HepG2 (cell line): Measurements from ENCODE around the gene PSMD1. TPM values are rescaled to one million over a fixed set of nuclear protein-coding genes. Genes with fewer than 3 reads are reported as not detected.

Source experiments
- CENPT ChIP-seq: sonication (generic); formaldehyde crosslinking; IDR thresholded peaks from 2 replicates; pipeline ENCODE4 v1.8.0; 2022; ENCODE audit warnings: low read depth, mild to moderate bottlenecking, moderate library complexity, missing genetic modification reagents
- GPN1 ChIP-seq: sonication (generic); formaldehyde crosslinking; IDR thresholded peaks from 2 replicates; pipeline ENCODE4 v1.5.1; 2020; ENCODE audit warnings: missing genetic modification reagents, borderline replicate concordance
- MED13 ChIP-seq: sonication (generic); formaldehyde crosslinking; IDR thresholded peaks from 2 replicates; pipeline ENCODE4 v1.5.0; 2020; ENCODE audit warnings: missing genetic modification reagents
- MTA1 ChIP-seq: sonication (generic); formaldehyde crosslinking; IDR thresholded peaks from 2 replicates; pipeline ENCODE4 v1.4.0; 2020; ENCODE audit warnings: missing genetic modification reagents, mild to moderate bottlenecking, borderline replicate concordance
- ZBTB8A ChIP-seq: sonication (generic); formaldehyde crosslinking; IDR thresholded peaks from 2 replicates; pipeline ENCODE4 v1.4.0; 2020; ENCODE audit warnings: mild to moderate bottlenecking, low read depth, missing genetic modification reagents, borderline replicate concordance
- ZMYM2 ChIP-seq: sonication (generic); formaldehyde crosslinking; IDR thresholded peaks from 2 replicates; pipeline ENCODE4 v1.8.0; 2022; ENCODE audit warnings: mild to moderate bottlenecking, missing genetic modification reagents
- ZNF34 ChIP-seq: sonication (generic); formaldehyde crosslinking; IDR thresholded peaks from 2 replicates; pipeline ENCODE4 v1.4.0; 2020; ENCODE audit warnings: mild to moderate bottlenecking, missing genetic modification reagents, borderline replicate concordance
- ZNF354B ChIP-seq: sonication (generic); formaldehyde crosslinking; IDR thresholded peaks from 2 replicates; pipeline ENCODE4 v1.8.0; 2022; ENCODE audit warnings: mild to moderate bottlenecking, missing genetic modification reagents
- ZNF766 ChIP-seq: sonication (generic); formaldehyde crosslinking; IDR thresholded peaks from 2 replicates; pipeline ENCODE4 v1.5.0; 2020; ENCODE audit warnings: missing genetic modification reagents, borderline replicate concordance
- ZNF781 ChIP-seq: sonication (generic); formaldehyde crosslinking; IDR thresholded peaks from 2 replicates; pipeline ENCODE4 v1.5.1; 2020; ENCODE audit warnings: borderline replicate concordance, mild to moderate bottlenecking, missing genetic modification reagents; ENCODE audit errors: not compliant biosample characterization
- polyA plus RNA-seq, 8 experiments: library from polyadenylated mRNA; depleted of rRNA in 3 of 8; stranded (reverse) in 7 of 8; unstranded in 1 of 8; fragments of >200 nt; fragmentation: Illumina TruSeq in 4 of 8; extraction: Trizol in 4 of 8; gene quantifications; 2 replicates each; pipeline versions ENCODE4 v1.2.1 to v1.2.3, GENCODE V29; 2011 to 2016; ENCODE audit warnings: low read depth in 4 of 8, missing spikeins in 1 of 8, mixed read lengths in 1 of 8; ENCODE audit not compliant: insufficient read depth in 1 of 8
- total RNA-seq, 5 experiments: library from RNA; depleted of rRNA; stranded (reverse); fragments of >200 nt; fragmentation: Illumina TruSeq; extraction: Trizol; gene quantifications; 2 replicates each; pipeline ENCODE4 v1.2.3, GENCODE V29; 2016; ENCODE audit warnings: low read depth in 1 of 5
- TF ChIP-seq, protein P1 (sequence below): sonication (generic); formaldehyde crosslinking; IDR thresholded peaks from 2 replicates; pipeline ENCODE4 v1.4.0; 2020; ENCODE audit warnings: mild to moderate bottlenecking, low read depth, missing genetic modification reagents
- TF ChIP-seq, protein P2 (sequence below): sonication (generic); formaldehyde crosslinking; IDR thresholded peaks from 2 replicates; pipeline ENCODE4 v1.4.0; 2020; ENCODE audit warnings: missing genetic modification reagents, borderline replicate concordance
- TF ChIP-seq, protein P3 (sequence below): sonication (generic); formaldehyde crosslinking; IDR thresholded peaks from 2 replicates; pipeline ENCODE4 v1.8.1; 2023; ENCODE audit warnings: mild to moderate bottlenecking, missing genetic modification reagents, borderline replicate concordance
- TF ChIP-seq, protein P4 (sequence below): sonication (generic); formaldehyde crosslinking; IDR thresholded peaks from 2 replicates; pipeline ENCODE4 v1.5.1; 2020; ENCODE audit warnings: mild to moderate bottlenecking, missing genetic modification reagents, borderline replicate concordance
- TF ChIP-seq, protein P5 (sequence below): sonication (generic); formaldehyde crosslinking; IDR thresholded peaks from 2 replicates; pipeline ENCODE4 v1.4.0; 2020; ENCODE audit warnings: missing genetic modification reagents, mild to moderate bottlenecking, borderline replicate concordance
- TF ChIP-seq, protein P6 (sequence below): sonication (generic); formaldehyde crosslinking; IDR thresholded peaks from 2 replicates; pipeline ENCODE4 v1.4.0; 2020; ENCODE audit warnings: missing genetic modification reagents

PSMD1 gene
- total and polyA plus RNA-seq, 2 of the 13 experiments (the other 11 are each of a cell fraction or from before 2014, with no cell fraction given), result 136 to 191 TPM

DNA sequence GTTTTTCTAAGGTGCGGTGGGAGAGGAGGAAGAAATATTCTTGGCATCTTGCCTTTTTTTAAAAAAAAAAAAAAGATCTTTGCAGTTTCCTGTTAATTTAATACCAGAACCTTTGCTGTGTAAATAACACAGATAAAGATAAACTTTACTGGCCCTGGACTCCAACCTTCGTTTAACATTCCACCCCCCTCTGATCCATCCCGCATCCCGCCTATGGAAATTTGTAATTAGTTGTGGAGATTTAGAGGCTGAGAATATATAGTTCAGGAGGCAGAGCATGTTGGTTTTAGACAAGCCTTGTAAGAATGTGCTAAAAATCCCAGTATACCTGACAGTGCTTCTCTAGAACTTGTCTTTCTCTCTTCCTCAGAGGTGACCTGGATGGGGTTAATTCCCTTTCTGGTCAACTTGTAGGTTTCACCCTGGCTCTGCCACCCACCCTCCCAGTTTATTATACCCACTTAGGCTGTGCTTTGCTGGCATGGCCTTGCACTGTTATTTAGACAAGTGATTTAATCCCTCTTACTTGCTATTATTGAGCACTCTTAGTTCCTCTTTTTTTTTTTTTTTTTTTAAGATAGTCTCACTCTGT is 22.3 kb upstream of the PSMD1 start (continued):
- TF ChIP-seq GPN1 (no peak), ZMYM2 (no peak; the same call in 1 of the 2 replicates), ZNF766 (CRISPR knock-in tag) (no peak), ZNF354B (no peak), ZNF781 (CRISPR knock-in tag) (no peak), ZNF34 (CRISPR knock-in tag) (no peak), ZBTB8A (no peak), MTA1 (CRISPR knock-in tag) (no peak), MED13 (CRISPR knock-in tag) (0 out of 2 replicates have a peak, but pooled peaks have one; percentile 65), CENPT (CRISPR knock-in tag) (no peak)
- TF ChIP-seq, protein P1, sequence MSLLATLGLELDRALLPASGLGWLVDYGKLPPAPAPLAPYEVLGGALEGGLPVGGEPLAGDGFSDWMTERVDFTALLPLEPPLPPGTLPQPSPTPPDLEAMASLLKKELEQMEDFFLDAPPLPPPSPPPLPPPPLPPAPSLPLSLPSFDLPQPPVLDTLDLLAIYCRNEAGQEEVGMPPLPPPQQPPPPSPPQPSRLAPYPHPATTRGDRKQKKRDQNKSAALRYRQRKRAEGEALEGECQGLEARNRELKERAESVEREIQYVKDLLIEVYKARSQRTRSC (CRISPR knock-in tag), result no peak
- TF ChIP-seq, protein P2, sequence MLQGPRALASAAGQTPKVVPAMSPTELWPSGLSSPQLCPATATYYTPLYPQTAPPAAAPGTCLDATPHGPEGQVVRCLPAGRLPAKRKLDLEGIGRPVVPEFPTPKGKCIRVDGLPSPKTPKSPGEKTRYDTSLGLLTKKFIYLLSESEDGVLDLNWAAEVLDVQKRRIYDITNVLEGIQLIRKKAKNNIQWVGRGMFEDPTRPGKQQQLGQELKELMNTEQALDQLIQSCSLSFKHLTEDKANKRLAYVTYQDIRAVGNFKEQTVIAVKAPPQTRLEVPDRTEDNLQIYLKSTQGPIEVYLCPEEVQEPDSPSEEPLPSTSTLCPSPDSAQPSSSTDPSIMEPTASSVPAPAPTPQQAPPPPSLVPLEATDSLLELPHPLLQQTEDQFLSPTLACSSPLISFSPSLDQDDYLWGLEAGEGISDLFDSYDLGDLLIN (CRISPR knock-in tag), result no peak
- TF ChIP-seq, protein P3, sequence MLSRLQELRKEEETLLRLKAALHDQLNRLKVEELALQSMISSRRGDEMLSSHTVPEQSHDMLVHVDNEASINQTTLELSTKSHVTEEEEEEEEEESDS, result no peak
- TF ChIP-seq, protein P4, sequence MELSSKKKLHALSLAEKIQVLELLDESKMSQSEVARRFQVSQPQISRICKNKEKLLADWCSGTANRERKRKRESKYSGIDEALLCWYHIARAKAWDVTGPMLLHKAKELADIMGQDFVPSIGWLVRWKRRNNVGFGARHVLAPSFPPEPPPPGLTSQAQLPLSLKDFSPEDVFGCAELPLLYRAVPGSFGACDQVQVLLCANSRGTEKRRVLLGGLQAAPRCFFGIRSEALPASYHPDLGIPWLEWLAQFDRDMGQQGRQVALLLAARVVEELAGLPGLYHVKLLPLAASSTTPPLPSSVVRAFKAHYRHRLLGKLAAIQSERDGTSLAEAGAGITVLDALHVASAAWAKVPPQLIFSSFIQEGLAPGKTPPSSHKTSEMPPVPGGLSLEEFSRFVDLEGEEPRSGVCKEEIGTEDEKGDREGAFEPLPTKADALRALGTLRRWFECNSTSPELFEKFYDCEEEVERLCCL (CRISPR knock-in tag), result no peak
- TF ChIP-seq, protein P5, sequence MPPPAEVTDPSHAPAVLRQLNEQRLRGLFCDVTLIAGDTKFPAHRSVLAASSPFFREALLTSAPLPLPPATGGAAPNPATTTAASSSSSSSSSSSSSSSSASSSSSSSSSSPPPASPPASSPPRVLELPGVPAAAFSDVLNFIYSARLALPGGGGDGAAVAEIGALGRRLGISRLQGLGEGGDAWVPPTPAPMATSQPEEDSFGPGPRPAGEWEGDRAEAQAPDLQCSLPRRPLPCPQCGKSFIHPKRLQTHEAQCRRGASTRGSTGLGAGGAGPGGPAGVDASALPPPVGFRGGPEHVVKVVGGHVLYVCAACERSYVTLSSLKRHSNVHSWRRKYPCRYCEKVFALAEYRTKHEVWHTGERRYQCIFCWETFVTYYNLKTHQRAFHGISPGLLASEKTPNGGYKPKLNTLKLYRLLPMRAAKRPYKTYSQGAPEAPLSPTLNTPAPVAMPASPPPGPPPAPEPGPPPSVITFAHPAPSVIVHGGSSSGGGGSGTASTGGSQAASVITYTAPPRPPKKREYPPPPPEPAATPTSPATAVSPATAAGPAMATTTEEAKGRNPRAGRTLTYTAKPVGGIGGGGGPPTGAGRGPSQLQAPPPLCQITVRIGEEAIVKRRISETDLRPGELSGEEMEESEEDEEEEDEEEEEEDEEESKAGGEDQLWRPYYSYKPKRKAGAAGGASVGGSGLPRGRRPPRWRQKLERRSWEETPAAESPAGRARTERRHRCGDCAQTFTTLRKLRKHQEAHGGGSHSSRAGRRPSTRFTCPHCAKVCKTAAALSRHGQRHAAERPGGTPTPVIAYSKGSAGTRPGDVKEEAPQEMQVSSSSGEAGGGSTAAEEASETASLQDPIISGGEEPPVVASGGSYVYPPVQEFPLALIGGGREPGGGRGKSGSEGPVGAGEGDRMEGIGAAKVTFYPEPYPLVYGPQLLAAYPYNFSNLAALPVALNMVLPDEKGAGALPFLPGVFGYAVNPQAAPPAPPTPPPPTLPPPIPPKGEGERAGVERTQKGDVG (CRISPR knock-in tag), result no peak
- TF ChIP-seq, protein P6, sequence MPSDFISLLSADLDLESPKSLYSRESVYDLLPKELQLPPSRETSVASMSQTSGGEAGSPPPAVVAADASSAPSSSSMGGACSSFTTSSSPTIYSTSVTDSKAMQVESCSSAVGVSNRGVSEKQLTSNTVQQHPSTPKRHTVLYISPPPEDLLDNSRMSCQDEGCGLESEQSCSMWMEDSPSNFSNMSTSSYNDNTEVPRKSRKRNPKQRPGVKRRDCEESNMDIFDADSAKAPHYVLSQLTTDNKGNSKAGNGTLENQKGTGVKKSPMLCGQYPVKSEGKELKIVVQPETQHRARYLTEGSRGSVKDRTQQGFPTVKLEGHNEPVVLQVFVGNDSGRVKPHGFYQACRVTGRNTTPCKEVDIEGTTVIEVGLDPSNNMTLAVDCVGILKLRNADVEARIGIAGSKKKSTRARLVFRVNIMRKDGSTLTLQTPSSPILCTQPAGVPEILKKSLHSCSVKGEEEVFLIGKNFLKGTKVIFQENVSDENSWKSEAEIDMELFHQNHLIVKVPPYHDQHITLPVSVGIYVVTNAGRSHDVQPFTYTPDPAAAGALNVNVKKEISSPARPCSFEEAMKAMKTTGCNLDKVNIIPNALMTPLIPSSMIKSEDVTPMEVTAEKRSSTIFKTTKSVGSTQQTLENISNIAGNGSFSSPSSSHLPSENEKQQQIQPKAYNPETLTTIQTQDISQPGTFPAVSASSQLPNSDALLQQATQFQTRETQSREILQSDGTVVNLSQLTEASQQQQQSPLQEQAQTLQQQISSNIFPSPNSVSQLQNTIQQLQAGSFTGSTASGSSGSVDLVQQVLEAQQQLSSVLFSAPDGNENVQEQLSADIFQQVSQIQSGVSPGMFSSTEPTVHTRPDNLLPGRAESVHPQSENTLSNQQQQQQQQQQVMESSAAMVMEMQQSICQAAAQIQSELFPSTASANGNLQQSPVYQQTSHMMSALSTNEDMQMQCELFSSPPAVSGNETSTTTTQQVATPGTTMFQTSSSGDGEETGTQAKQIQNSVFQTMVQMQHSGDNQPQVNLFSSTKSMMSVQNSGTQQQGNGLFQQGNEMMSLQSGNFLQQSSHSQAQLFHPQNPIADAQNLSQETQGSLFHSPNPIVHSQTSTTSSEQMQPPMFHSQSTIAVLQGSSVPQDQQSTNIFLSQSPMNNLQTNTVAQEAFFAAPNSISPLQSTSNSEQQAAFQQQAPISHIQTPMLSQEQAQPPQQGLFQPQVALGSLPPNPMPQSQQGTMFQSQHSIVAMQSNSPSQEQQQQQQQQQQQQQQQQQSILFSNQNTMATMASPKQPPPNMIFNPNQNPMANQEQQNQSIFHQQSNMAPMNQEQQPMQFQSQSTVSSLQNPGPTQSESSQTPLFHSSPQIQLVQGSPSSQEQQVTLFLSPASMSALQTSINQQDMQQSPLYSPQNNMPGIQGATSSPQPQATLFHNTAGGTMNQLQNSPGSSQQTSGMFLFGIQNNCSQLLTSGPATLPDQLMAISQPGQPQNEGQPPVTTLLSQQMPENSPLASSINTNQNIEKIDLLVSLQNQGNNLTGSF, result no peak
